Endothelial cell of umbilical vein (primary cell): ENCODE results near the gene SLC7A4.

Experiments
- CTCF ChIP-seq, 2 donors: IDR thresholded peaks; 1 replicate in 1 of 2; 2 replicates in 1 of 2; pipeline ENCODE4 v1.5.1; 2011; ENCODE audit warnings: low read length in 2 of 2, mild to moderate bottlenecking in 2 of 2, moderate library complexity in 2 of 2, control low read depth in 1 of 2, inconsistent platforms in 1 of 2, low read depth in 1 of 2; ENCODE audit not compliant: insufficient read depth in 1 of 2; ENCODE audit errors: extremely low read depth in 1 of 2
- EZH2 ChIP-seq: IDR thresholded peaks from 2 replicates; pipeline ENCODE4 v1.6.1; 2012; ENCODE audit warnings: borderline replicate concordance, low read depth, mild to moderate bottlenecking, moderate library complexity, low read length, inconsistent platforms; ENCODE audit not compliant: severe bottlenecking
- FOS ChIP-seq: IDR thresholded peaks from 2 replicates; pipeline ENCODE4 v1.6.1; 2011; ENCODE audit warnings: mild to moderate bottlenecking, low read length, moderate library complexity, borderline replicate concordance; ENCODE audit not compliant: insufficient read depth
- JUN ChIP-seq: IDR thresholded peaks from 2 replicates; pipeline ENCODE4 v1.6.1; 2011; ENCODE audit warnings: borderline replicate concordance, low read depth; ENCODE audit not compliant: insufficient read length, insufficient read depth
- MYC ChIP-seq: IDR thresholded peaks from one replicate; pipeline ENCODE4 v1.6.1; 2011; ENCODE audit warnings: mild to moderate bottlenecking, low read depth, low read length
- POLR2A ChIP-seq: IDR thresholded peaks from 2 replicates; pipeline ENCODE4 v1.6.1; 2012; ENCODE audit warnings: low read depth, mild to moderate bottlenecking, control low read depth, low read length
- POLR2AphosphoS5 ChIP-seq: IDR thresholded peaks from 2 replicates; pipeline ENCODE4 v1.6.1; 2012; ENCODE audit warnings: low read depth, mild to moderate bottlenecking, control low read depth, low read length, moderate library complexity; ENCODE audit not compliant: insufficient read depth
- TF ChIP-seq, protein P1 (sequence below): IDR thresholded peaks from 2 replicates; pipeline ENCODE4 v1.6.1; 2011; ENCODE audit not compliant: insufficient read depth, insufficient read length

- TF ChIP-seq CTCF (IDR thresholded peaks at IDR 0.05; ENCODE audit: extremely low read depth in 1 of 2, insufficient read depth in 1 of 2, low read depth in 1 of 2, low read length in 2 of 2) (no peak), POLR2AphosphoS5 (no peak), EZH2 (no peak), POLR2A (no peak), MYC (no peak), JUN (no peak), FOS (no peak)
- TF ChIP-seq, protein P1, sequence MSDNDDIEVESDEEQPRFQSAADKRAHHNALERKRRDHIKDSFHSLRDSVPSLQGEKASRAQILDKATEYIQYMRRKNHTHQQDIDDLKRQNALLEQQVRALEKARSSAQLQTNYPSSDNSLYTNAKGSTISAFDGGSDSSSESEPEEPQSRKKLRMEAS: no peak
Observed at GRCh38 chr22:20992456-20993303, 39.7 kb downstream of the SLC7A4 start.
